Cardiac muscle cell (in vitro differentiated cells and primary cell): ENCODE data around the gene UNC45A. TPM values are rescaled to one million over a fixed set of nuclear protein-coding genes. Genes with fewer than 3 reads are reported as not detected.
A peak's percentile ranks its signal among the peaks of the same experiment; 100 is the strongest.
"Not testable (repeated sequence)": the region's sequence is repeated elsewhere in the genome, so short reads cannot be mapped to it uniquely, and the experiment has no call there.

ENCODE experiments used
- DNase-seq, 2 donors: peaks; one replicate each; pipeline versions ENCODE4 v3.0.0 to v3.0.0-alpha.2; 2010 to 2017; ENCODE audit warnings: low read depth in 1 of 2, low spot score in 1 of 2
- H3K27ac ChIP-seq: fragments of 200-600 bp; sonication (generic); 2 replicates; pipeline ENCODE4 v1.5.1; 2016
- H3K27me3 ChIP-seq: fragments of 200-600 bp; sonication (generic); 2 replicates; pipeline ENCODE4 v1.6.0; 2016; ENCODE audit warnings: control low read depth
- H3K36me3 ChIP-seq: fragments of 200-600 bp; sonication (generic); 2 replicates; pipeline ENCODE4 v1.5.1; 2016; ENCODE audit warnings: control low read depth
- H3K4me1 ChIP-seq: fragments of 200-600 bp; sonication (generic); 2 replicates; pipeline ENCODE4 v1.8.1; 2017; ENCODE audit warnings: low read depth, mild to moderate bottlenecking, mixed run types
- H3K4me3 ChIP-seq: fragments of 200-600 bp; sonication (generic); 2 replicates; pipeline ENCODE4 v1.5.1; 2016; ENCODE audit warnings: mild to moderate bottlenecking
- H3K9me3 ChIP-seq: fragments of 200-600 bp; sonication (generic); 2 replicates; pipeline ENCODE4 v1.5.1; 2017; ENCODE audit warnings: low read depth, mild to moderate bottlenecking, control low read depth
- CTCF ChIP-seq: IDR thresholded peaks from 2 replicates; pipeline ENCODE4 v1.5.1; 2012; ENCODE audit warnings: low read depth, mild to moderate bottlenecking, low read length
- polyA plus RNA-seq: library from polyadenylated mRNA; unstranded; fragments of >200 nt; fragmentation: Nextera tagmentation; extraction: Ambion mirVana; gene quantifications from 2 replicates; pipeline ENCODE4 v1.2.1, GENCODE V29; 2016
- total RNA-seq: library from RNA; depleted of rRNA; stranded (reverse); fragments of >200 nt; gene quantifications from 2 replicates; pipeline ENCODE4 v1.2.3, GENCODE V29; 2016

Gene UNC45A
- total and polyA plus RNA-seq, 2 experiments from 2014 or later = 52.5 to 68.2 TPM

GRCh38 chr15:90918034-90918788 lies 16.9 kb upstream of the UNC45A start:
- no peak overlapping the region for H3K4me3 ChIP-seq
- DNase-seq = no peak
- peaks cover 5% of the 10 kb centered on the region for H3K4me1 ChIP-seq
- no peaks in the 10 kb centered on the region for H3K9me3 ChIP-seq
- H3K36me3 ChIP-seq = peaks cover 18% of the 10 kb centered on the region
- H3K27ac ChIP-seq = peak overlapping the region; percentile 73
- TF ChIP-seq CTCF = no peak
- no peaks in the 10 kb centered on the region for H3K27me3 ChIP-seq

- Histone ChIP-seq H3K9me3 (no peaks in the 10 kb centered on the region), H3K4me3 (no peak overlapping the region), H3K27ac (peak overlapping the region; percentile 73), H3K27me3 (no peaks in the 10 kb centered on the region), H3K4me1 (peaks cover 5% of the 10 kb centered on the region), H3K36me3 (peaks cover 18% of the 10 kb centered on the region)
- TF ChIP-seq CTCF = no peak
- DNase-seq = no peak
Measured at GRCh38 chr15:90918835-90919234, 16.2 kb upstream of the UNC45A start.

GRCh38 chr15:90921887-90922286 lies 13.2 kb upstream of the UNC45A start:
- Histone ChIP-seq H3K4me3 (no peak overlapping the region), H3K36me3 (peaks cover 18% of the 10 kb centered on the region), H3K27me3 (no peaks in the 10 kb centered on the region), H3K4me1 (no peaks in the 10 kb centered on the region), H3K9me3 (no peaks in the 10 kb centered on the region), H3K27ac (no peak overlapping the region)
- no peak for DNase-seq
- TF ChIP-seq CTCF = no peak

- H3K4me3 ChIP-seq, H3K4me1 ChIP-seq, H3K27ac ChIP-seq, H3K9me3 ChIP-seq, H3K27me3 ChIP-seq, DNase-seq: not testable (repeated sequence)
- peaks cover 18% of the 10 kb centered on the region for H3K36me3 ChIP-seq
Measured at GRCh38 chr15:90922712-90923322, 12.3 kb upstream of the UNC45A start.

- Histone ChIP-seq H3K9me3 (no peaks in the 10 kb centered on the region), H3K4me1 (no peaks in the 10 kb centered on the region), H3K27me3 (no peaks in the 10 kb centered on the region), H3K36me3 (peaks cover 14% of the 10 kb centered on the region), H3K27ac (no peak overlapping the region), H3K4me3 (no peak overlapping the region)
- DNase-seq = no peak
- TF ChIP-seq CTCF = no peak
Measured at GRCh38 chr15:90924375-90924774, 10.7 kb upstream of the UNC45A start.

GRCh38 chr15:90926766-90927165 lies 8.3 kb upstream of the UNC45A start:
- not testable (repeated sequence) for H3K4me1 ChIP-seq, H3K27me3 ChIP-seq, H3K36me3 ChIP-seq, DNase-seq, H3K4me3 ChIP-seq, H3K27ac ChIP-seq, H3K9me3 ChIP-seq

- H3K27ac ChIP-seq = not testable (repeated sequence)
Measured at GRCh38 chr15:90928106-90928505, 7.0 kb upstream of the UNC45A start.

More at GRCh38 chr15:90928106-90928505, 7.0 kb upstream of the UNC45A start:
- H3K27me3 ChIP-seq, H3K9me3 ChIP-seq, DNase-seq, H3K4me1 ChIP-seq, H3K4me3 ChIP-seq, H3K36me3 ChIP-seq: not testable (repeated sequence)
